ENCODE results near the gene RBMY1J. TPM values are rescaled to one million over a fixed set of nuclear protein-coding genes. Genes with fewer than 3 reads are reported as not detected.

Gene RBMY1J
- total RNA-seq = not detected in 2 replicates

GRCh38 chrY:22403110-22403509 lies at the start of gene RBMY1J:
Gene RBMY1J, plus strand, starts transcription at chrY:22403410. Its CDS starts 2,038 bp downstream, at chrY:22405448.

Other genes with a start within 250 kb of the RBMY1J start
- not detected in 2 replicates for gene RBMY1F, start 220.5 kb upstream of the RBMY1J start, total RNA-seq